CD4-positive, alpha-beta T cell (primary cell): ENCODE data around the gene PPP1R9A. TPM values are rescaled to one million over a fixed set of nuclear protein-coding genes. Genes with fewer than 3 reads are reported as not detected.

ENCODE experiments used
- ATAC-seq: fragments of 200-7000 bp; cut with Tn5 transposase; one replicate; pipeline ENCODE4 v1.10.0; 2022; ENCODE audit warnings: mild to moderate bottlenecking; ENCODE audit not compliant: poor library complexity
- CTCF ChIA-PET: fragments of 350-600 bp; sonication (Branson Sonifier 250); formaldehyde crosslinking; loops from one replicate; lab custom pipeline; 2021; ENCODE audit warnings: antibody characterized with exemption, inconsistent platforms; lab: Charles Lee
- POLR2A ChIA-PET: fragments of 350-600 bp; sonication (Branson Sonifier 250); formaldehyde crosslinking; loops from one replicate; lab custom pipeline; 2021; ENCODE audit warnings: antibody characterized with exemption, inconsistent platforms; lab: Charles Lee
- DNase-seq, 14 experiments: peaks; one replicate each; pipeline ENCODE4 v3.0.0-alpha.2; 2013 to 2020; ENCODE audit warnings: mixed read lengths in 2 of 14
- H3K27ac ChIP-seq, 2 donors: one replicate each; pipeline versions ENCODE4 v1.5.1 to v1.7.0; 2013; ENCODE audit warnings: low read length in 2 of 2, low read depth in 1 of 2, mild to moderate bottlenecking in 1 of 2
- H3K27me3 ChIP-seq, 2 experiments: 1 replicate in 1 of 2; 2 replicates in 1 of 2; pipeline versions ENCODE4 v1.6.1 to v1.7.0; 2013; ENCODE audit warnings: low read length in 2 of 2, control low read depth in 1 of 2, mild to moderate bottlenecking in 1 of 2, moderate library complexity in 1 of 2; ENCODE audit not compliant: insufficient read depth in 2 of 2, control insufficient read depth in 1 of 2
- H3K36me3 ChIP-seq: one replicate; pipeline ENCODE4 v1.6.1; 2013; ENCODE audit warnings: low read length, control low read depth; ENCODE audit not compliant: insufficient read depth
- H3K4me1 ChIP-seq: one replicate; pipeline ENCODE4 v1.6.1; 2013; ENCODE audit warnings: low read length, control low read depth; ENCODE audit not compliant: insufficient read depth
- H3K4me3 ChIP-seq: one replicate; pipeline ENCODE4 v1.5.1; 2013; ENCODE audit warnings: mild to moderate bottlenecking, low read length, moderate library complexity
- H3K9me3 ChIP-seq, 2 experiments: 1 replicate in 1 of 2; 2 replicates in 1 of 2; pipeline versions ENCODE4 v1.6.1 to v1.7.0; 2013; ENCODE audit warnings: low read length in 2 of 2, mild to moderate bottlenecking in 2 of 2, control low read depth in 1 of 2, moderate library complexity in 1 of 2; ENCODE audit not compliant: control insufficient read depth in 1 of 2, insufficient read depth in 1 of 2
- H3K27ac Mint-ChIP-seq: one replicate; pipeline ENCODE4 v1.8.0; 2020; ENCODE audit warnings: mixed read lengths
- H3K27me3 Mint-ChIP-seq: one replicate; pipeline ENCODE4 v1.8.0; 2021; ENCODE audit warnings: mixed read lengths
- H3K36me3 Mint-ChIP-seq: one replicate; pipeline ENCODE4 v1.8.0; 2021; ENCODE audit warnings: low read depth, mixed read lengths
- H3K4me1 Mint-ChIP-seq: one replicate; pipeline ENCODE4 v1.8.0; 2021; ENCODE audit warnings: low read depth, mixed read lengths
- H3K4me3 Mint-ChIP-seq: one replicate; pipeline ENCODE4 v1.8.0; 2020; ENCODE audit warnings: mild to moderate bottlenecking, mixed read lengths
- H3K9me3 Mint-ChIP-seq: one replicate; pipeline ENCODE4 v1.8.0; 2020; ENCODE audit warnings: mixed read lengths
- intact Hi-C, 2 experiments: fragments of 100-400 bp; cut with DNase I in 1 of 2; cut with micrococcal nuclease in 1 of 2; formaldehyde crosslinking; loops; one replicate each; pipeline versions ENCODE4 v1.15.1 to v1.9.0; 2023 to 2025; cut with DNase I, micrococcal nuclease
- total RNA-seq, 174 experiments: library from RNA in 2 of 174; stranded (reverse) in 2 of 174; gene quantifications; one replicate each; pipeline ENCODE4 v1.2.3 and lab custom pipeline; 2021 to 2026
- TF ChIP-seq, protein P1 (sequence below): fragments of 200-600 bp; IDR thresholded peaks from one replicate; pipeline ENCODE4 v1.8.0; 2022; ENCODE audit warnings: antibody characterized with exemption, mild to moderate bottlenecking

The PPP1R9A gene
- total RNA-seq, 2 experiments from 2014 or later: not detected

DNA sequence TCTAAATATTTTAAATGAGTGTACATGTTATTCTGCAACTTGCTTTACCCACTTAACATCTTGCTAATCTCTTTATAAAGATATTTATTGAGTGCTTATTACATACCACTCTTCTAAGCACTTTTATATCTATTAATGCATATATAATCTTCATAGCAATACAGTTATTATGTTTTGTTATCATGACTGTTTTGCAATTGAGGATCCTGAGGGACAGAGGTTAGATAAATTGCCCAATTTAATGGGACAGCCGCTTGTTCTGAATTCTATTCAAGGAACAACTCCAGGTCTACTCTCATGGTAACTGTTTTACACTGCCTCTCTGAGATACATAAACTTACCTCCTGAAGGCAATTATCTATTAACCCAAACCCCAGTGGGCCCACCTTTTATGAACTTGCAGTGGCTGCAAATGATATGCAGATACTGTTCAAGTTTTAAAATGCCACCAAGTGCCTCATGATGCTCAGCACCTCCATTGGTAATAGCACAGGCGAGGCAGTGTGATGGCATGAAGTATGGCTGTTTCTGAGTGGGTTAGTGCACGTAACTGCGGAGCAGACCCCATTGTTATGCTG is 356.5 kb downstream of the PPP1R9A start:
- H3K27ac ChIP-seq: no peak overlapping the region
- no peaks in the 10 kb centered on the region for H3K9me3 ChIP-seq
- no peaks in the 10 kb centered on the region for H3K9me3 Mint-ChIP-seq
- no peak for DNase-seq
- H3K4me1 ChIP-seq: no peaks in the 10 kb centered on the region
- ChIA-PET POLR2A (no interaction called here), CTCF (no interaction called here)
- no peak overlapping the region for H3K4me3 ChIP-seq
- no peaks in the 10 kb centered on the region for H3K4me1 Mint-ChIP-seq
- no peaks in the 10 kb centered on the region for H3K27me3 Mint-ChIP-seq
- TF ChIP-seq, protein P1, sequence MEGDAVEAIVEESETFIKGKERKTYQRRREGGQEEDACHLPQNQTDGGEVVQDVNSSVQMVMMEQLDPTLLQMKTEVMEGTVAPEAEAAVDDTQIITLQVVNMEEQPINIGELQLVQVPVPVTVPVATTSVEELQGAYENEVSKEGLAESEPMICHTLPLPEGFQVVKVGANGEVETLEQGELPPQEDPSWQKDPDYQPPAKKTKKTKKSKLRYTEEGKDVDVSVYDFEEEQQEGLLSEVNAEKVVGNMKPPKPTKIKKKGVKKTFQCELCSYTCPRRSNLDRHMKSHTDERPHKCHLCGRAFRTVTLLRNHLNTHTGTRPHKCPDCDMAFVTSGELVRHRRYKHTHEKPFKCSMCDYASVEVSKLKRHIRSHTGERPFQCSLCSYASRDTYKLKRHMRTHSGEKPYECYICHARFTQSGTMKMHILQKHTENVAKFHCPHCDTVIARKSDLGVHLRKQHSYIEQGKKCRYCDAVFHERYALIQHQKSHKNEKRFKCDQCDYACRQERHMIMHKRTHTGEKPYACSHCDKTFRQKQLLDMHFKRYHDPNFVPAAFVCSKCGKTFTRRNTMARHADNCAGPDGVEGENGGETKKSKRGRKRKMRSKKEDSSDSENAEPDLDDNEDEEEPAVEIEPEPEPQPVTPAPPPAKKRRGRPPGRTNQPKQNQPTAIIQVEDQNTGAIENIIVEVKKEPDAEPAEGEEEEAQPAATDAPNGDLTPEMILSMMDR: no peak
- intact Hi-C loops: no loop called here
- H3K36me3 Mint-ChIP-seq: no peaks in the 10 kb centered on the region
- no peaks in the 10 kb centered on the region for H3K27me3 ChIP-seq
- H3K36me3 ChIP-seq: no peaks in the 10 kb centered on the region
- no peak for ATAC-seq
- no peak overlapping the region for H3K4me3 Mint-ChIP-seq
- H3K27ac Mint-ChIP-seq: no peak overlapping the region

DNA sequence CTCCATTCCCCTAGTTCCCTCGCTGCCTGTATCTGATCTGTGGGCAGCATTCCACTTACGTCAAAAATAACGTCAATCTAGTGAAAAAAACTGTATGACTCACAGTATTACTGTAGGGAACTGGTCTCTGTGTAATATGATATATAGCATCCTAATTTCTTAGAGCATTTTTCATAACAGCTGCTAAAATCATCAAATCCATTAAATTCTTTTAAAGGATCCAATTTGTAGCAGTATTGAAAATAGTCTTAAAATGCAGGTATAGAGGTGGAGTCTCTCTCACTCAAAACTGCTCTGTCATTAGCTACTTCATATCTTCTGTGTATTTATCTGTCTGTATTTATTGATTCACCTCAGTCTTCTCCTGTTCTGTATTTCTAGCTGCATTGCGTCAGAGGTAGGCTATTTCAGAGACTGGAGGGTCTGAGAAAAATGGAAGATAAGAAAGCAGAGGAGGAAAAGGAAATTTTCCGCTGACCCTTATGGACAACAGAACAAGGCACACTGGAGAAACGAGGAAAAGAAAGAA is 357.0 kb downstream of the PPP1R9A start:
- H3K4me1 Mint-ChIP-seq: no peaks in the 10 kb centered on the region
- no peak overlapping the region for H3K27ac Mint-ChIP-seq
- TF ChIP-seq, protein P1: no peak
- Histone ChIP-seq H3K36me3 (no peaks in the 10 kb centered on the region), H3K27ac (no peak overlapping the region), H3K9me3 (no peaks in the 10 kb centered on the region), H3K4me3 (no peak overlapping the region), H3K27me3 (no peaks in the 10 kb centered on the region), H3K4me1 (no peaks in the 10 kb centered on the region)
- CTCF ChIA-PET: no interaction called here
- POLR2A ChIA-PET: no interaction called here
- no peaks in the 10 kb centered on the region for H3K9me3 Mint-ChIP-seq
- no peak overlapping the region for H3K4me3 Mint-ChIP-seq
- ATAC-seq: no peak
- no peaks in the 10 kb centered on the region for H3K27me3 Mint-ChIP-seq
- intact Hi-C loops: no loop called here
- H3K36me3 Mint-ChIP-seq: no peaks in the 10 kb centered on the region
- DNase-seq: no peak

- ChIA-PET CTCF (interaction anchor here (2.1 kb wide), 1 partner anchor 11 kb away, joined by 4 read pairs; no protein-coding TSS in a partner anchor), POLR2A (no interaction called here)
- TF ChIP-seq, protein P1: no peak
- DNase-seq: no peak
- Mint-ChIP-seq H3K9me3 (no peaks in the 10 kb centered on the region), H3K27me3 (peaks cover under 1% of the 10 kb centered on the region), H3K4me1 (no peaks in the 10 kb centered on the region), H3K27ac (no peak overlapping the region), H3K36me3 (no peaks in the 10 kb centered on the region), H3K4me3 (no peak overlapping the region)
- Histone ChIP-seq H3K4me1 (no peaks in the 10 kb centered on the region), H3K27me3 (no peaks in the 10 kb centered on the region), H3K36me3 (no peaks in the 10 kb centered on the region), H3K4me3 (no peak overlapping the region), H3K27ac (no peak overlapping the region), H3K9me3 (no peaks in the 10 kb centered on the region)
- intact Hi-C loops: no loop called here
- ATAC-seq: no peak
Observed at GRCh38 chr7:95265634-95266033, 358.2 kb downstream of the PPP1R9A start.
